Activated CD4-positive, alpha-beta T cell treated with anti-CD3 and anti-CD28 coated beads, Interleukin-2, amount 50 U/mL, for 1 hour (primary cell): ENCODE measurements around the gene SPHKAP.
"Not testable (repeated sequence)": the region's sequence is repeated elsewhere in the genome, so short reads cannot be mapped to it uniquely, and the experiment has no call there.

ENCODE experiments used
- DNase-seq: peaks from one replicate; pipeline ENCODE4 v3.0.0-alpha.2; 2020

Gene SPHKAP

GRCh38 chr2:228102949-228103348 is 78.5 kb downstream of the SPHKAP start:
- DNase-seq = no peak

- DNase-seq = no peak
Observed at GRCh38 chr2:228094377-228094921, 87.0 kb downstream of the SPHKAP start.

GRCh38 chr2:228092056-228092455 is 89.4 kb downstream of the SPHKAP start:
- no peak for DNase-seq

GRCh38 chr2:228086561-228086960 is 94.9 kb downstream of the SPHKAP start:
- no peak for DNase-seq

GRCh38 chr2:228084717-228085116 is 96.8 kb downstream of the SPHKAP start:
- DNase-seq = no peak

GRCh38 chr2:228083131-228083530 is 98.4 kb downstream of the SPHKAP start:
- DNase-seq = no peak

- no peak for DNase-seq
Observed at GRCh38 chr2:228082571-228082970, 98.9 kb downstream of the SPHKAP start.

- DNase-seq = no peak
Observed at GRCh38 chr2:228079194-228079593, 102.3 kb downstream of the SPHKAP start.

- not testable (repeated sequence) for DNase-seq
Observed at GRCh38 chr2:228076695-228077094, 104.8 kb downstream of the SPHKAP start.

GRCh38 chr2:228072669-228073068 is 108.8 kb downstream of the SPHKAP start:
- no peak for DNase-seq

GRCh38 chr2:228067309-228067708 is 114.2 kb downstream of the SPHKAP start:
- DNase-seq = no peak

GRCh38 chr2:228066126-228066798 is 115.2 kb downstream of the SPHKAP start:
- DNase-seq = no peak

GRCh38 chr2:228065686-228066085 is 115.8 kb downstream of the SPHKAP start:
- DNase-seq = no peak

- DNase-seq = no peak
Observed at GRCh38 chr2:228064796-228065315, 116.6 kb downstream of the SPHKAP start.

- no peak for DNase-seq
Observed at GRCh38 chr2:228064024-228064423, 117.5 kb downstream of the SPHKAP start.

- no peak for DNase-seq
Observed at GRCh38 chr2:228063558-228063957, 117.9 kb downstream of the SPHKAP start.

- DNase-seq = no peak
Observed at GRCh38 chr2:228059735-228060134, 121.8 kb downstream of the SPHKAP start.

GRCh38 chr2:228056293-228057097 is 125.0 kb downstream of the SPHKAP start:
- DNase-seq = no peak

- DNase-seq = no peak
Observed at GRCh38 chr2:228048838-228049490, 132.5 kb downstream of the SPHKAP start.

GRCh38 chr2:228040995-228041394 is 140.5 kb downstream of the SPHKAP start:
- no peak for DNase-seq

- DNase-seq = no peak
Observed at GRCh38 chr2:228039752-228040534, 141.5 kb downstream of the SPHKAP start.

- no peak for DNase-seq
Observed at GRCh38 chr2:228038967-228039366, 142.5 kb downstream of the SPHKAP start.
